Thoracic aorta (tissue), 2 donors: ENCODE results near the gene SAPCD1. TPM values are rescaled to one million over a fixed set of nuclear protein-coding genes. Genes with fewer than 3 reads are reported as not detected.
A peak's percentile ranks its signal among the peaks of the same experiment; 100 is the strongest.

Experiments used
- ATAC-seq: fragments of 150-250 bp; one replicate; pipeline ENCODE4 v1.8.0; 2017; ENCODE audit warnings: low read depth; ENCODE audit not compliant: insufficient number of reproducible peaks, low FRiP score
- DNase-seq: peaks from one replicate; pipeline ENCODE4 v3.0.0-alpha.2; 2020; ENCODE audit warnings: low spot score
- H3K27ac ChIP-seq, 2 donors: fragments of 200-600 bp; sonication (generic); 1 replicate in 1 of 2; 2 replicates in 1 of 2; pipeline ENCODE4 v1.5.1; 2016; ENCODE audit warnings: mild to moderate bottlenecking in 2 of 2, moderate library complexity in 2 of 2
- H3K27me3 ChIP-seq: fragments of 200-600 bp; sonication (generic); replicated peaks from 2 replicates; pipeline ENCODE4 v1.6.0; 2016; ENCODE audit warnings: mild to moderate bottlenecking; ENCODE audit not compliant: insufficient read depth
- H3K36me3 ChIP-seq: fragments of 200-600 bp; sonication (generic); one replicate; pipeline ENCODE4 v1.5.1; 2016
- H3K4me1 ChIP-seq, 2 donors: fragments of 200-600 bp; sonication (generic); 1 replicate in 1 of 2; 2 replicates in 1 of 2; pipeline versions ENCODE4 v1.5.1 to v1.6.0; 2016; ENCODE audit warnings: low read depth in 2 of 2, mild to moderate bottlenecking in 1 of 2; ENCODE audit not compliant: control insufficient read depth in 1 of 2
- H3K4me3 ChIP-seq: fragments of 200-600 bp; sonication (generic); 2 replicates; pipeline ENCODE4 v1.5.1; 2016; ENCODE audit warnings: mild to moderate bottlenecking
- H3K9me3 ChIP-seq: fragments of 200-600 bp; sonication (generic); 2 replicates; pipeline ENCODE4 v1.5.1; 2016
- total RNA-seq, 2 donors: library from RNA; depleted of rRNA; stranded (reverse); fragments of >200 nt; gene quantifications; one replicate each; pipeline versions ENCODE4 v1.1.0 to v1.2.3, GENCODE V29; 2016
- TF ChIP-seq, protein P1 (sequence below): fragments of 200-600 bp; sonication (generic); IDR thresholded peaks from one replicate; pipeline ENCODE4 v1.5.1; 2019; ENCODE audit warnings: antibody characterized with exemption

SAPCD1 gene
- total RNA-seq, 2 donors from 2014 or later, result 13.3 TPM; not detected in 1

- TF ChIP-seq, protein P1, sequence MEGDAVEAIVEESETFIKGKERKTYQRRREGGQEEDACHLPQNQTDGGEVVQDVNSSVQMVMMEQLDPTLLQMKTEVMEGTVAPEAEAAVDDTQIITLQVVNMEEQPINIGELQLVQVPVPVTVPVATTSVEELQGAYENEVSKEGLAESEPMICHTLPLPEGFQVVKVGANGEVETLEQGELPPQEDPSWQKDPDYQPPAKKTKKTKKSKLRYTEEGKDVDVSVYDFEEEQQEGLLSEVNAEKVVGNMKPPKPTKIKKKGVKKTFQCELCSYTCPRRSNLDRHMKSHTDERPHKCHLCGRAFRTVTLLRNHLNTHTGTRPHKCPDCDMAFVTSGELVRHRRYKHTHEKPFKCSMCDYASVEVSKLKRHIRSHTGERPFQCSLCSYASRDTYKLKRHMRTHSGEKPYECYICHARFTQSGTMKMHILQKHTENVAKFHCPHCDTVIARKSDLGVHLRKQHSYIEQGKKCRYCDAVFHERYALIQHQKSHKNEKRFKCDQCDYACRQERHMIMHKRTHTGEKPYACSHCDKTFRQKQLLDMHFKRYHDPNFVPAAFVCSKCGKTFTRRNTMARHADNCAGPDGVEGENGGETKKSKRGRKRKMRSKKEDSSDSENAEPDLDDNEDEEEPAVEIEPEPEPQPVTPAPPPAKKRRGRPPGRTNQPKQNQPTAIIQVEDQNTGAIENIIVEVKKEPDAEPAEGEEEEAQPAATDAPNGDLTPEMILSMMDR, result no peak
- peak overlapping the region; percentile 99 for H3K4me3 ChIP-seq
- peak; percentile 17 for ATAC-seq
- peaks cover 56% of the 10 kb centered on the region for H3K36me3 ChIP-seq
- H3K4me1 ChIP-seq, result peaks cover 26 to 45% of the 10 kb centered on the region in 2 donors
- no peaks in the 10 kb centered on the region for H3K27me3 ChIP-seq
- DNase-seq, result peak; percentile 57
- H3K9me3 ChIP-seq, result no peaks in the 10 kb centered on the region
- peak overlapping the region; percentile 97 to 98 for H3K27ac ChIP-seq
Observed at GRCh38 chr6:31729979-31730630, 32.4 kb upstream of the SAPCD1 start.

DNA sequence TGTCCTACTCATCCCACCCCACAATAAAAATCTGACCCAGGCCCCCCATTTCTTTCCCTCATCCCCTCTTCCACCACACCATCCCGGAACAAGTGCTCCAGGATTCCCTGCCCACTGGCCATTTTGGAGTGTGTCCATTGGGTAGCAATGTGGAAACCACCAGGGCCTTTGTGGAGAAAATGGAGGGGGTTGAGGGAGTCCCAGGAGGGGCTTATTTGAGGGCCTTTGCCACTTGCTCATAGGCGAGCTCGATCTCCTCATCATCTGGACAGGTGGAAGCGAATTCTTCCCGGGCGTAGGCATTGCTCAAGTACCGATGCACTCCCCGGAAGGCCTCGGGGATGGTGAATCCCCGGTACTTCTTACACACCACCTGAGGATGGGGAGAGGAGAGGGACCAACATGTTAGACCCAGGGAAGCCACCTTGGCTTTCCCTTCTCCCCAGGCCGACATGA is 31.8 kb upstream of the SAPCD1 start:
- DNase-seq (no peak), ATAC-seq (no peak)
- Histone ChIP-seq H3K4me3 (peak overlapping the region; percentile 99), H3K27ac (peak overlapping the region; percentile 97 to 98), H3K36me3 (peaks cover 55% of the 10 kb centered on the region), H3K4me1 (peaks cover 26 to 45% of the 10 kb centered on the region in 2 donors), H3K27me3 (no peaks in the 10 kb centered on the region), H3K9me3 (no peaks in the 10 kb centered on the region)
- TF ChIP-seq, protein P1, result no peak

DNA sequence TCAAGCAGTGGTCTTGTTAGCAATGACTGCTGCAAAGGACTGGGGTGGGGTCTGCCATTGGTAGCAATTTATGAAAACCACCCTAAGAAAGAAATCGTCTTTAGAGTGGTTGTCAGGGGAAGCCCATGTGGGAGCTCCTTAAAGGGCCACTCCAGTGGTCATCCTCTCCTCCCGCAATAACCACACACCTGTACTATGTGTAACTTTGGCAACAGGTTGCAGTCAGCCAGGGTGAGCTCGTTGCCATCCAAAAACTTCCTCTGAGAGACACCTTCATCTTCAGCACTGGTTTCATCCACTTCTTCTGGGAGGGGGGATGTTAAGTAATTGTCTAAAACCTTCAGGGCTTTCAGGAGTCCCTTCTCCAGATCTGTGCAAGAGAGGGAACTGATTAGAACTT is 30.4 kb upstream of the SAPCD1 start:
- DNase-seq (no peak), ATAC-seq (no peak)
- no peaks in the 10 kb centered on the region for H3K27me3 ChIP-seq
- TF ChIP-seq, protein P1, result no peak
- no peak overlapping the region for H3K27ac ChIP-seq
- peaks cover 41% of the 10 kb centered on the region for H3K36me3 ChIP-seq
- H3K9me3 ChIP-seq, result no peaks in the 10 kb centered on the region
- peaks cover 30 to 49% of the 10 kb centered on the region in 2 donors for H3K4me1 ChIP-seq
- no peak overlapping the region for H3K4me3 ChIP-seq

- Histone ChIP-seq H3K4me3 (peak overlapping the region; percentile 92), H3K4me1 (peaks cover 21 to 40% of the 10 kb centered on the region in 2 donors), H3K36me3 (peaks cover 30% of the 10 kb centered on the region), H3K27me3 (no peaks in the 10 kb centered on the region), H3K9me3 (no peaks in the 10 kb centered on the region), H3K27ac (peak overlapping the region; percentile 89 to 96)
- ATAC-seq (no peak), DNase-seq (no peak)
- TF ChIP-seq, protein P1, result no peak
Observed at GRCh38 chr6:31733734-31734133, 28.7 kb upstream of the SAPCD1 start.

DNA sequence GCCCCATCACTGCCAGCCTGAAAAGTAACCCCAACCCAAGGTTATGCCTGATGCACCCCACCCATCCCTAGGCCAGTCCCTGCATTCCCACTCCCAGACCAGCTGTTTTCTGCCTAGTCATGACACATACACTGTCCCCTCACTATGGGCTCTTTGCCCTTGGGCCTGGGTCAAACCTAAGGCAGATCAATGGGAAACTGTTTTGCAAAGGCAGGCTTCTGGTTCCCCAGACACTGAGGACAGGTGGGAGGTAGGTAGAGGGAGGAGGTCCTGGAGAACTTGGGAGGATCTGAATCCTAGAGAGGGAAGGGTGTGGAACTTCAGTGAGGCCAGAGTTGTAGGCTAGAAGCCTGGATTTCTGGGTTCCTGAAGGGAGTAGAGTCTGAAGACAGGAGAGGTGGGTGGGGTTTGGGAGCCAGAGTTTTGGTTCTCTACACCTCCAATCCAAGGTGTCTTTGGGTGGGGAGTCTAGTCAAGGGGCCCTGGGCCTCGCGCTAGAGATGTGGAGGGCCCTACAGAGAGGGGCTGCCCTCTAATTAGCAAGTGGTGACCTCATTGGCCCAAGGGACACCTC is 28.1 kb upstream of the SAPCD1 start:
- Histone ChIP-seq H3K27ac (peak overlapping the region; percentile 89 to 96), H3K9me3 (no peaks in the 10 kb centered on the region), H3K27me3 (no peaks in the 10 kb centered on the region), H3K36me3 (peaks cover 30% of the 10 kb centered on the region), H3K4me3 (peak overlapping the region; percentile 92), H3K4me1 (peaks cover 23 to 43% of the 10 kb centered on the region in 2 donors)
- TF ChIP-seq, protein P1, result no peak
- no peak for DNase-seq
- ATAC-seq, result no peak
